PC-9 (cell line): ENCODE measurements around the gene SLN. TPM values are rescaled to one million over a fixed set of nuclear protein-coding genes. Genes with fewer than 3 reads are reported as not detected.

Experiments
- BruUV-seq: library from RNA; stranded (reverse); fragments of 400-500 nt; replicated peaks from 2 replicates; lab custom pipeline; 2021; lab: Mats Ljungman, UMichigan
- CTCF ChIA-PET: fragments of 300-600 bp; sonication (Branson Sonifier 250); formaldehyde crosslinking; loops from one replicate; lab custom pipeline; 2022; ENCODE audit warnings: antibody characterized with exemption; lab: Charles Lee
- POLR2A ChIA-PET: fragments of 300-600 bp; sonication (Branson Sonifier 250); formaldehyde crosslinking; loops from one replicate; lab custom pipeline; 2022; ENCODE audit warnings: antibody characterized with exemption; ENCODE audit not compliant: unreplicated experiment; lab: Charles Lee
- DNase-seq, 2 experiments: peaks; one replicate each; pipeline versions ENCODE4 v3.0.0 to v3.0.0-alpha.2; 2015 to 2022; ENCODE audit warnings: mixed read lengths in 1 of 2
- H2AFZ ChIP-seq: fragments of 200-600 bp; sonication (generic); 2 replicates; pipeline ENCODE4 v1.8.1; 2017; ENCODE audit warnings: antibody characterized with exemption
- H3F3A ChIP-seq: fragments of 200-600 bp; sonication (generic); 2 replicates; pipeline ENCODE4 v1.8.1; 2017; ENCODE audit warnings: antibody characterized with exemption, mild to moderate bottlenecking, low read depth; ENCODE audit not compliant: insufficient read depth
- H3K27ac ChIP-seq: fragments of 200-600 bp; sonication (generic); 2 replicates; pipeline ENCODE4 v1.6.1; 2016; ENCODE audit warnings: mixed run types
- H3K27me3 ChIP-seq: fragments of 200-600 bp; sonication (generic); 2 replicates; pipeline ENCODE4 v1.6.1; 2016; ENCODE audit warnings: low read depth, mixed run types; ENCODE audit not compliant: insufficient read depth
- H3K36me3 ChIP-seq: fragments of 200-600 bp; sonication (generic); 2 replicates; pipeline ENCODE4 v1.6.1; 2016; ENCODE audit warnings: low read depth, mixed run types
- H3K4me1 ChIP-seq: fragments of 200-600 bp; sonication (generic); replicated peaks from 2 replicates; pipeline ENCODE4 v1.6.1; 2016; ENCODE audit warnings: mixed run types; ENCODE audit not compliant: insufficient read depth
- H3K4me2 ChIP-seq: fragments of 200-600 bp; sonication (generic); 2 replicates; pipeline ENCODE4 v1.6.1; 2017; ENCODE audit warnings: mixed run types
- H3K4me3 ChIP-seq: fragments of 200-600 bp; sonication (generic); 2 replicates; pipeline ENCODE4 v1.6.1; 2016; ENCODE audit warnings: mixed run types
- H3K79me2 ChIP-seq: fragments of 200-600 bp; sonication (generic); 2 replicates; pipeline ENCODE4 v1.6.1; 2017; ENCODE audit warnings: low read depth, mixed run types
- H3K9me2 ChIP-seq: fragments of 200-600 bp; sonication (generic); 2 replicates; pipeline ENCODE4 v1.8.1; 2017; ENCODE audit warnings: mild to moderate bottlenecking; ENCODE audit not compliant: insufficient read depth
- H3K9me3 ChIP-seq: fragments of 200-600 bp; sonication (generic); 2 replicates; pipeline ENCODE4 v1.8.1; 2016; ENCODE audit warnings: low read depth; ENCODE audit not compliant: insufficient read depth
- H4K20me1 ChIP-seq: fragments of 200-600 bp; sonication (generic); 2 replicates; pipeline ENCODE4 v1.8.1; 2017; ENCODE audit not compliant: insufficient read depth
- EZH2 ChIP-seq: fragments of 200-600 bp; sonication (generic); IDR thresholded peaks from 2 replicates; pipeline ENCODE4 v1.8.0; 2017; ENCODE audit warnings: antibody characterized with exemption, low read depth
- intact Hi-C: fragments of 100-400 bp; cut with micrococcal nuclease; formaldehyde crosslinking; loops from one replicate; pipeline ENCODE4 v1.10.0; 2022; ENCODE audit not compliant: unreplicated experiment
- total RNA-seq: library from RNA; stranded (reverse); gene quantifications from 2 replicates; pipeline ENCODE4 v1.2.3, GENCODE V29; 2021
- TF ChIP-seq, protein P1 (sequence below): fragments of 200-600 bp; sonication (generic); conservative IDR thresholded peaks from 2 replicates; pipeline ENCODE4 v1.6.1; 2017; ENCODE audit warnings: mixed run types, antibody characterized with exemption, mild to moderate bottlenecking, moderate library complexity

SLN gene
- total RNA-seq, 1 experiment from 2014 or later: not detected

DNA sequence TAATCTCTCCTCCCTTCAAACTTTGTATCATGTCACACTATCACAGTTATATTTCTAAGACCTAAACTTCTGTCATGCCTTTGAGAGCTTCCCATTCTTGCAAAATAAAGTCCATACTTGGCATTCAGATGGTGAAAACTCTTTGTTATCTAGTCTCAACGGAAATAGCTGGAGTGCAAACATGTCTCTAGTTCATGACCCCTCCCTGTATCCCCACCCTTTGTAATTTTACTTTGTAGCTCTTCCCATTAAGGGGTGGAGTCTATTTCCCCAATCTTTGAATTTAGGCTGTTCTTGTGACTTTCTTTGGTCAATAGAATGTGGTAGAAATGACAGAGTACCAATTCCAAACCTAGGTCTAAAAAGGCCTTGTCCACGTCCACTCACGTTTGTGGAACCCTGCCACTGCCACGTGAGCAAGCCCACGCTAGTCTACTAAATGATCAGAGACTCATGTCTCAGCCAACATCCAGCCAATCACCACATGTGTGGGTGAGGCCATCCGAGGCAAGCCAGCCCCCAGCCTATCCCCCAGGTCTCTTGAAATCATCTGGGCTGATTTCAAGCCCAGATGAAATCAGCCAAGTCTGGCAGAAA, 23.4 kb downstream of the SLN start:
- Histone ChIP-seq H3F3A (no peaks in the 10 kb centered on the region), H3K79me2 (no peaks in the 10 kb centered on the region), H4K20me1 (no peaks in the 10 kb centered on the region), H3K27ac (no peak overlapping the region), H3K9me2 (no peaks in the 10 kb centered on the region), H3K9me3 (no peaks in the 10 kb centered on the region), H3K4me2 (no peak overlapping the region), H2AFZ (no peak overlapping the region), H3K27me3 (no peaks in the 10 kb centered on the region), H3K4me1 (no peaks in the 10 kb centered on the region), H3K36me3 (no peaks in the 10 kb centered on the region), H3K4me3 (no peak overlapping the region)
- intact Hi-C loops: no loop called here
- TF ChIP-seq, protein P1, sequence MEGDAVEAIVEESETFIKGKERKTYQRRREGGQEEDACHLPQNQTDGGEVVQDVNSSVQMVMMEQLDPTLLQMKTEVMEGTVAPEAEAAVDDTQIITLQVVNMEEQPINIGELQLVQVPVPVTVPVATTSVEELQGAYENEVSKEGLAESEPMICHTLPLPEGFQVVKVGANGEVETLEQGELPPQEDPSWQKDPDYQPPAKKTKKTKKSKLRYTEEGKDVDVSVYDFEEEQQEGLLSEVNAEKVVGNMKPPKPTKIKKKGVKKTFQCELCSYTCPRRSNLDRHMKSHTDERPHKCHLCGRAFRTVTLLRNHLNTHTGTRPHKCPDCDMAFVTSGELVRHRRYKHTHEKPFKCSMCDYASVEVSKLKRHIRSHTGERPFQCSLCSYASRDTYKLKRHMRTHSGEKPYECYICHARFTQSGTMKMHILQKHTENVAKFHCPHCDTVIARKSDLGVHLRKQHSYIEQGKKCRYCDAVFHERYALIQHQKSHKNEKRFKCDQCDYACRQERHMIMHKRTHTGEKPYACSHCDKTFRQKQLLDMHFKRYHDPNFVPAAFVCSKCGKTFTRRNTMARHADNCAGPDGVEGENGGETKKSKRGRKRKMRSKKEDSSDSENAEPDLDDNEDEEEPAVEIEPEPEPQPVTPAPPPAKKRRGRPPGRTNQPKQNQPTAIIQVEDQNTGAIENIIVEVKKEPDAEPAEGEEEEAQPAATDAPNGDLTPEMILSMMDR: no peak
- no peak for TF ChIP-seq EZH2
- no TSS peak for BruUV-seq
- DNase-seq: no peak
- POLR2A ChIA-PET: no interaction called here
- CTCF ChIA-PET: interaction anchor here (0.9 to 1.2 kb wide), 3 partner anchors 111 to 139 kb away, joined by 3 to 8 read pairs (median 4); no protein-coding TSS in a partner anchor

- H3K27ac ChIP-seq: no peak overlapping the region
- H4K20me1 ChIP-seq: no peaks in the 10 kb centered on the region
- CTCF ChIA-PET: no interaction called here
- no peaks in the 10 kb centered on the region for H3F3A ChIP-seq
- no peaks in the 10 kb centered on the region for H3K36me3 ChIP-seq
- BruUV-seq: no TSS peak
- no peak for DNase-seq
- intact Hi-C loops: no loop called here
- POLR2A ChIA-PET: no interaction called here
- no peaks in the 10 kb centered on the region for H3K4me1 ChIP-seq
- H2AFZ ChIP-seq: no peak overlapping the region
- H3K4me3 ChIP-seq: no peak overlapping the region
- no peak overlapping the region for H3K4me2 ChIP-seq
- no peaks in the 10 kb centered on the region for H3K27me3 ChIP-seq
- TF ChIP-seq, protein P1: peak; percentile 62
- TF ChIP-seq EZH2: no peak
- H3K79me2 ChIP-seq: no peaks in the 10 kb centered on the region
- H3K9me2 ChIP-seq: no peaks in the 10 kb centered on the region
- peaks cover 4% of the 10 kb centered on the region; the same call in 1 of the 2 replicates for H3K9me3 ChIP-seq
Measured at GRCh38 chr11:107683807-107684206, 28.0 kb downstream of the SLN start.

GRCh38 chr11:107683061-107683460, 28.8 kb downstream of the SLN start:
- DNase-seq: no peak
- Histone ChIP-seq H3K4me2 (no peak overlapping the region), H4K20me1 (no peaks in the 10 kb centered on the region), H3K27ac (no peak overlapping the region), H3K4me1 (no peaks in the 10 kb centered on the region), H3F3A (no peaks in the 10 kb centered on the region), H3K79me2 (no peaks in the 10 kb centered on the region), H3K36me3 (no peaks in the 10 kb centered on the region), H3K27me3 (no peaks in the 10 kb centered on the region), H3K4me3 (no peak overlapping the region), H3K9me3 (peaks cover 4% of the 10 kb centered on the region; the same call in 1 of the 2 replicates), H2AFZ (no peak overlapping the region), H3K9me2 (no peaks in the 10 kb centered on the region)
- TF ChIP-seq, protein P1: no peak
- no peak for TF ChIP-seq EZH2
- POLR2A ChIA-PET: no interaction called here
- CTCF ChIA-PET: no interaction called here
- intact Hi-C loops: no loop called here
- no TSS peak for BruUV-seq
